CD4-positive, alpha-beta T cell (primary cell): Measurements from ENCODE around the gene ERGIC2. TPM values are rescaled to one million over a fixed set of nuclear protein-coding genes. Genes with fewer than 3 reads are reported as not detected.

Source experiments
- ATAC-seq: fragments of 200-7000 bp; cut with Tn5 transposase; one replicate; pipeline ENCODE4 v1.10.0; 2022; ENCODE audit warnings: mild to moderate bottlenecking; ENCODE audit not compliant: poor library complexity
- CTCF ChIA-PET: fragments of 350-600 bp; sonication (Branson Sonifier 250); formaldehyde crosslinking; loops from one replicate; lab custom pipeline; 2021; ENCODE audit warnings: antibody characterized with exemption, inconsistent platforms; lab: Charles Lee
- POLR2A ChIA-PET: fragments of 350-600 bp; sonication (Branson Sonifier 250); formaldehyde crosslinking; loops from one replicate; lab custom pipeline; 2021; ENCODE audit warnings: antibody characterized with exemption, inconsistent platforms; lab: Charles Lee
- DNase-seq, 14 experiments: peaks; one replicate each; pipeline ENCODE4 v3.0.0-alpha.2; 2013 to 2020; ENCODE audit warnings: mixed read lengths in 2 of 14
- H3K27ac ChIP-seq, 2 donors: one replicate each; pipeline versions ENCODE4 v1.5.1 to v1.7.0; 2013; ENCODE audit warnings: low read length in 2 of 2, low read depth in 1 of 2, mild to moderate bottlenecking in 1 of 2
- H3K27me3 ChIP-seq, 2 experiments: 1 replicate in 1 of 2; 2 replicates in 1 of 2; pipeline versions ENCODE4 v1.6.1 to v1.7.0; 2013; ENCODE audit warnings: low read length in 2 of 2, control low read depth in 1 of 2, mild to moderate bottlenecking in 1 of 2, moderate library complexity in 1 of 2; ENCODE audit not compliant: insufficient read depth in 2 of 2, control insufficient read depth in 1 of 2
- H3K36me3 ChIP-seq: one replicate; pipeline ENCODE4 v1.6.1; 2013; ENCODE audit warnings: low read length, control low read depth; ENCODE audit not compliant: insufficient read depth
- H3K4me1 ChIP-seq: one replicate; pipeline ENCODE4 v1.6.1; 2013; ENCODE audit warnings: low read length, control low read depth; ENCODE audit not compliant: insufficient read depth
- H3K4me3 ChIP-seq: one replicate; pipeline ENCODE4 v1.5.1; 2013; ENCODE audit warnings: mild to moderate bottlenecking, low read length, moderate library complexity
- H3K9me3 ChIP-seq, 2 experiments: 1 replicate in 1 of 2; 2 replicates in 1 of 2; pipeline versions ENCODE4 v1.6.1 to v1.7.0; 2013; ENCODE audit warnings: low read length in 2 of 2, mild to moderate bottlenecking in 2 of 2, control low read depth in 1 of 2, moderate library complexity in 1 of 2; ENCODE audit not compliant: control insufficient read depth in 1 of 2, insufficient read depth in 1 of 2
- H3K27ac Mint-ChIP-seq: one replicate; pipeline ENCODE4 v1.8.0; 2020; ENCODE audit warnings: mixed read lengths
- H3K27me3 Mint-ChIP-seq: one replicate; pipeline ENCODE4 v1.8.0; 2021; ENCODE audit warnings: mixed read lengths
- H3K36me3 Mint-ChIP-seq: one replicate; pipeline ENCODE4 v1.8.0; 2021; ENCODE audit warnings: low read depth, mixed read lengths
- H3K4me1 Mint-ChIP-seq: one replicate; pipeline ENCODE4 v1.8.0; 2021; ENCODE audit warnings: low read depth, mixed read lengths
- H3K4me3 Mint-ChIP-seq: one replicate; pipeline ENCODE4 v1.8.0; 2020; ENCODE audit warnings: mild to moderate bottlenecking, mixed read lengths
- H3K9me3 Mint-ChIP-seq: one replicate; pipeline ENCODE4 v1.8.0; 2020; ENCODE audit warnings: mixed read lengths
- CTCF ChIP-seq: fragments of 200-600 bp; IDR thresholded peaks from one replicate; pipeline ENCODE4 v1.8.0; 2022; ENCODE audit warnings: antibody characterized with exemption, mild to moderate bottlenecking
- intact Hi-C, 2 experiments: fragments of 100-400 bp; cut with DNase I in 1 of 2; cut with micrococcal nuclease in 1 of 2; formaldehyde crosslinking; loops; one replicate each; pipeline versions ENCODE4 v1.15.1 to v1.9.0; 2023 to 2025; cut with DNase I, micrococcal nuclease
- total RNA-seq, 174 experiments: library from RNA in 2 of 174; stranded (reverse) in 2 of 174; gene quantifications; one replicate each; pipeline ENCODE4 v1.2.3 and lab custom pipeline; 2021 to 2026

ERGIC2 gene
- total RNA-seq, 2 experiments from 2014 or later, result 29.4 to 32.1 TPM

DNA sequence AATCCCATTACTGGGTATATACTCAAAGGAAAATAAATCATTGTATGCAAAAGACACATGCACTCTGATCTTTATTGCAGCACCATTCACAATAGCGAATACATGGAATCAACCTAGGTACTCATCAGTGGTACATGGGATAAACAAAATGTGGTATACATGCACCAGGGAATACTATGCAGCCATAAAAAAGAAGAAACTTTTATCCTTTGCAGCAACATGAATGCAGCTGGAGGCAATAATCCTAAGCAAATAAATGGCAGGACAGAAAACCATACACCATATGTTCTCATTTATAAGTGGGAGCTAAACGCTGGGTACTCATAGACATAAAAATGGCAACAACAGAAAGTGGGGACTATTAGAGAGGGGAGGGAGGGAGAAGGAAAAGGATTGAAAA is 15.9 kb downstream of the ERGIC2 start:
- peaks cover 75% of the 10 kb centered on the region for H3K36me3 Mint-ChIP-seq
- no peak for TF ChIP-seq CTCF

GRCh38 chr12:29354954-29355353 is 26.0 kb downstream of the ERGIC2 start:
- H3K9me3 ChIP-seq, result no peaks in the 10 kb centered on the region
- Mint-ChIP-seq H3K9me3 (no peaks in the 10 kb centered on the region), H3K4me1 (peaks cover 3% of the 10 kb centered on the region), H3K27me3 (no peaks in the 10 kb centered on the region), H3K4me3 (no peak overlapping the region), H3K36me3 (peaks cover 74% of the 10 kb centered on the region), H3K27ac (no peak overlapping the region)
- intact Hi-C loops, result no loop called here
- CTCF ChIA-PET, result no interaction called here
- no peak overlapping the region for H3K4me3 ChIP-seq
- no peak for TF ChIP-seq CTCF
- H3K27ac ChIP-seq, result no peak overlapping the region
- no peak for ATAC-seq
- H3K27me3 ChIP-seq, result no peaks in the 10 kb centered on the region
- H3K4me1 ChIP-seq, result no peaks in the 10 kb centered on the region
- peaks cover 62% of the 10 kb centered on the region for H3K36me3 ChIP-seq
- no peak for DNase-seq
- POLR2A ChIA-PET, result no interaction called here

More for the DNA sequence above, 15.9 kb downstream of the ERGIC2 start:
- ChIA-PET POLR2A (interaction anchor here (1.4 kb wide), 1 partner anchor 16 kb away, joined by 5 read pairs; the partner anchor contains the start of gene ERGIC2), CTCF (no interaction called here)
- H3K36me3 ChIP-seq, result peaks cover 54% of the 10 kb centered on the region
- DNase-seq (no peak), ATAC-seq (no peak)
- H3K27me3 ChIP-seq, result no peaks in the 10 kb centered on the region
- Mint-ChIP-seq H3K4me1 (peaks cover 17% of the 10 kb centered on the region), H3K9me3 (no peaks in the 10 kb centered on the region), H3K27me3 (no peaks in the 10 kb centered on the region), H3K4me3 (no peak overlapping the region), H3K27ac (no peak overlapping the region)
- no peaks in the 10 kb centered on the region for H3K9me3 ChIP-seq
- no peak overlapping the region for H3K4me3 ChIP-seq
- H3K4me1 ChIP-seq, result no peaks in the 10 kb centered on the region
- no peak overlapping the region for H3K27ac ChIP-seq
- intact Hi-C loops, result no loop called here

DNA sequence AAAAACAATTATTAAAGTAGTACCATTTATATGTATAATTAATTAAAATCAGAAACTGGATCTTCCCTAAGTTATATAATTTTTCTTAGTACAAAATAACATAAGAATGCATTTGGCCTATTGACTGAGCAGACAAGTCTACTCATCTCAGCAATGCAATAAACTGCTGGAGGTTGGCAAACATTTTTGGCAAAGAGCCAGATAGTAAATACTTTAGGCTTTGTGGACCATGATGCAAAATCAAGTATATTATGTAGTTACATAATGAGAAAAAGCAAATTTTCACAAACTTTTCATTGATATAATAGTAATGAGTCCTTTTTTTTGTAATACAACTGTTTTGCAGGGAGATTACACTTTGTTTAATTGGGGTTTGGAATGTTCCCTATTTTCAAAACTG is 30.9 kb downstream of the ERGIC2 start:
- H3K9me3 Mint-ChIP-seq, result no peaks in the 10 kb centered on the region
- H3K27me3 Mint-ChIP-seq, result no peaks in the 10 kb centered on the region
- no peak overlapping the region for H3K4me3 ChIP-seq
- ChIA-PET CTCF (no interaction called here), POLR2A (no interaction called here)
- no peak overlapping the region for H3K27ac ChIP-seq
- ATAC-seq, result no peak
- H3K27me3 ChIP-seq, result no peaks in the 10 kb centered on the region
- DNase-seq, result no peak
- no peak for TF ChIP-seq CTCF
- no peaks in the 10 kb centered on the region for H3K4me1 ChIP-seq
- peaks cover 55% of the 10 kb centered on the region for H3K36me3 ChIP-seq
- no peaks in the 10 kb centered on the region for H3K9me3 ChIP-seq
- no peak overlapping the region for H3K4me3 Mint-ChIP-seq
- intact Hi-C loops, result no loop called here
- H3K36me3 Mint-ChIP-seq, result peaks cover 66% of the 10 kb centered on the region
- peaks cover 3% of the 10 kb centered on the region for H3K4me1 Mint-ChIP-seq
- H3K27ac Mint-ChIP-seq, result no peak overlapping the region
